NCI-H2227 (cell line): ENCODE measurements around the gene OPRM1.

Experiments used
- DNase-seq: peaks from one replicate; lab custom pipeline; 2025; ENCODE audit not compliant: unreplicated experiment; lab: John Stamatoyannopoulos, UW

The OPRM1 gene

DNA sequence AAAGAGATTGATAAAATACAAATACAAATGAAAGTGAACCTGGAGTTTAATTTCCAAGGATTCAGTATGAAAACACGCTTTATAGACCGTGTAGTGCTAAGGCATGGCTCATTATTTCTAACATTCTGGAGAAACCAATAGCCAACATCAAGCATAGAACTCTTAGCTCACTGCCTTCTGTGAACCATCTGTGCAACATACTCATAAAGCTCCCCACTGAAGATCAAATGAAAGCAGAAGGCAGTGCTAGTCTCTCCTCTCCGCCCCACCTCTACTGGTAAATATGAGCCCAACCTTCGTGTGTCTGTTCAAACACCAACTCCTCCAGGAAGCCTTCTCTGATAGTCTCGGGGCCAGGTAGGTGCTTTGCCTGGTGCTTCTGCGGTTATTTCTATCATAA, 163.9 kb downstream of the OPRM1 start:
- DNase-seq, result no peak

GRCh38 chr6:154206141-154206540, 167.1 kb downstream of the OPRM1 start:
- DNase-seq, result no peak

GRCh38 chr6:154206996-154207395, 168.0 kb downstream of the OPRM1 start:
- DNase-seq, result no peak

GRCh38 chr6:154209555-154209954, 170.5 kb downstream of the OPRM1 start:
- DNase-seq, result no peak

DNA sequence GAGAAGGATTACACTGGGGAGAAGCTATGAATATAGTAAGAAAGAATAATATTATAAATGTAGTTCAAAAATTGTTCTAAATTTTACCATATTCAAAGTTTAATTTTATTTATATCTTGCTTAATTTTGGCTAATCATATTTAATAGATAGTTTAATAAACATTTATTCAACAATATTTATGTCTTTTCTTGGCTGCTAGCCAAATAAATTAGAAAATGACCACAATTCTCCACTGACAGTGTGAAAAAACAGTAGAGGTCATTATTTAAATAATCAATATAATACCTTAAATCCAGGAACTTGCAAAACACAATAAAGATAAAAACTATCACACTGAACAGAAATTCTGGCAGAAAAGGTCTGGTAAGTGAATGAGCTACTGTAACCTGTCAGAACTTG, 171.6 kb downstream of the OPRM1 start:
- DNase-seq, result no peak

- no peak for DNase-seq
Measured at GRCh38 chr6:154213782-154214181, 174.7 kb downstream of the OPRM1 start.

DNA sequence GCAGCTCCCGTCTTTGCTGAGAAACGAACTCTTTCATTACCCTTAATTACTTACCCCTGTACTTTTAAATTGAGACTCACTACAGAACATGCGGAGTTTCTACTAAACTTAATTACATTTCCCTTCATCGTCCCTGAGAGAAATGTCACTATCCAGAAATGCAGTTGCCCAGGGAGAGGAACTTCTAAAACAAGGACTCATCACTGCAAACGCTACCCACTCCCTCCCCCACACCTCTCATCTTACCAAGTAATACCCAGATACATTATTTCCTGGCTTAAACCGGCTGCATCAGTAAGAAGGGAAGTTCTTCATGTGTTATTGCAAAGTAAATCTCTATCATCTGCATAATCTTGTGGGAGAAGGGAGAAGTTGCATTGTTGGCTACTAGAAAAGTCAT, 179.3 kb downstream of the OPRM1 start:
- no peak for DNase-seq

GRCh38 chr6:154218787-154219186, 179.7 kb downstream of the OPRM1 start:
- DNase-seq, result no peak

DNA sequence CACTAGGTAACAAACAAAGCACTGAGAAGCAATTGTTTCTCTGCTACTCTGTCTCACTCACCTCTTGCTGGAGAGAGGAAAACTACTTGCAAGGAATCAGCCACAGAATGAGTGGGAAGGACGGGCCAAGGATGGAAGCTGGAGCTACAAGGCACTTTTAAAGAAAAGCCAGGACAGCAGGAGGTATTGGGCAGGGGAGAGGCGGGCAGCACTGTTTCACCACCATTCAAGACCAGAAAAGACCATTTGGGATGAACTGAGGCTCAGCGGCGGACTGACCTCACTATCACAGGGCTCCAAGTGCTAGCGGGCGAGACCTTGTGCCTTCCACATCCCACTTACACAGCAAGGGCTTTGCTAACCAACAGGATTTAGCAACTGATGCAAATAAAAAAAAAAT, 180.2 kb downstream of the OPRM1 start:
- DNase-seq, result no peak

GRCh38 chr6:154222716-154223115, 183.7 kb downstream of the OPRM1 start:
- no peak for DNase-seq

- no peak for DNase-seq
Measured at GRCh38 chr6:154223296-154223695, 184.3 kb downstream of the OPRM1 start.

DNA sequence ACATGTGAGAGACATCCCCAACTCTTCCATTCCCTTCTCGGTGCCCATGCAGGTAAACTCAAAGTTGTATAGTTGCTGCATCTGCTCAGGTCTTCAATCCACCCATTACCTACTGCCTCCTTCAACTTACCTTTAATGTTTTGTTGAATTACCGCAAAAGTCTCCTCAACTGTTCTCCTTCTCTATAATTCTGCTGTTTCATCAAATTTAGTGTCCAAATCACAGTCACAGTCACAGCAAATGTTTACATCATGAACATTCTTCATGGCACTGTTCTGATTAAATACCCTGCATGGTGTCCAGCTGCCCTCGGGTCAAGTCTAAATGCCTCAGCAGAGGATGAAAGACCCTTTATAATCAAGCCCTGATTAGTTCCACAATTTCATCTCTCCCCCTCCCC, 187.4 kb downstream of the OPRM1 start:
- no peak for DNase-seq

GRCh38 chr6:154227862-154228520, 189.0 kb downstream of the OPRM1 start:
- DNase-seq, result no peak

- no peak for DNase-seq
Measured at GRCh38 chr6:154228521-154228905, 189.5 kb downstream of the OPRM1 start.

DNA sequence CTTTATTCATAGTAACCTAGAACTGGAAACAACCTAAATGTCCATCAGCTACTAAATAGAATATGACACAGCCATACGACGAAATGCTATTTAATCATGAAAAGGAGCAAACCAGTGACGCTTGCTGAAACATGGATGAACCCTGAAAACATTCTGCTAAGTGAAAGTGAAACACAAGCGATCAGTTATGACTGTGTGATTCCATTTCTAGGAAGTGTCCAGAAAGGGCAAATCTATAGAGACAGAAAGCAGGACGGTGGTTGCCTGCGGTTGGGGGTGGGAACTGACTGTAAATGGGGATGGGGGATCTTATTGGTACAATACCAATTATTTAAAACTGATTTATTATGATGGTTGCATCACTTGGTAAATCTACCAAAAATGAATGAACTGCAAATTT, 190.7 kb downstream of the OPRM1 start:
- DNase-seq, result no peak

DNA sequence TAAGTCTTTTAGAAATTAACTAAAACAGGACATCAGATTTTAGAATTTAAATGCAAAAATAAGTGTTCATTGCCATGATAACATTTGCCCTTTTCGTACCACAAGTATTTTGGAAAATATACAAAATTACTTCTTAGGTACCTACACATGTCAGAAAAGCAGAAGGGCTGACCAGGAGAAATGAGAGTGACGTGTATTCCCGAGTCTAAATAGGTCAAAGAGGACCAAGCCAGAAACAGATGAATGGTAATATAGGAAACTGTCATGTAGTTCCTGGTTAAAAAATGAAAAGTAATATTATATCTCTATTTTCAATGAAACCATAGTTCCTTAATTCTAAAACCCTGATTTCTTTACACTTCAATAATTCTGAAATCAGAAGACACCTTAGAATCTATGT, 191.4 kb downstream of the OPRM1 start:
- DNase-seq, result no peak

- no peak for DNase-seq
Measured at GRCh38 chr6:154230910-154231595, 192.0 kb downstream of the OPRM1 start.

DNA sequence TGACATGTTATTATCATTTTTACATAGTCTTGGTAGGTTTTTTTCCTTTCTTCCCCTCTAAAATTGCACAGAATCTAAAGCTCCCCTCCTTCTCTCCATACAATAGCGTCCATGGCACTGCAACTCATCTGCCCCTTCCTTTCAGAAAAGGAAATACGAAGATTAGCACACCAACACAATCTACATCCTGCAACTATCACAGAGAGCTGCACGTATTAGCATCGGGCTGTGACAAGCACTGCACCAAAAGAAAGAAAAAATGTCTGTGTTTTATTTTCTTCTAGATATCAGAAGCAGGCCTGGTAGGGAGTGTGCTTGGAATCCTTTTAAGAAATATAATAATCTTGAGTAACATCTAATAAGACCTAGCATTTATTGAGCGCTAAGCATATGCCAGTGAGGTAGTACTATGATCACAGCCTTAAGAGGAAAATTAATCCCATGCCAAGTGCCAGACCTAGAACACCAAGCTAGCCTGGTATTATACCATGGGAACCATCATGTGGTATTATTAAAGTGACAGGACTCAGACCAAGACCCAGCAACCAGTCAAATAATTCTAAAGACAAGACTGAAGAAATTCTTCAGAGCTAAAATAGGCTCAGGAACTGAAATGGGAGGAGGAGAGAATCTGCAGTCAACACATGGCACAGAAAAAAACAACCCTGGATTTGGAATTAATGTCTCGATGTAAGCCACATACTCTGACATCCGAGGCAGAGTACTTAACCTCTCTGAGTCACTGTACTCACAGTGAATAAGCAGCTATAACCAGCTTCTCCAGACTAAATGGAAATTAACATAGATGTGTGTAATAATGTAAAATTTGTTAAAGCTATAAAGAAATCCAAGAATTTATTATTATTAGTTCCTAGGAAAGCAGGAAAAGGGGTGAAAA, 193.2 kb downstream of the OPRM1 start:
- DNase-seq, result no peak

DNA sequence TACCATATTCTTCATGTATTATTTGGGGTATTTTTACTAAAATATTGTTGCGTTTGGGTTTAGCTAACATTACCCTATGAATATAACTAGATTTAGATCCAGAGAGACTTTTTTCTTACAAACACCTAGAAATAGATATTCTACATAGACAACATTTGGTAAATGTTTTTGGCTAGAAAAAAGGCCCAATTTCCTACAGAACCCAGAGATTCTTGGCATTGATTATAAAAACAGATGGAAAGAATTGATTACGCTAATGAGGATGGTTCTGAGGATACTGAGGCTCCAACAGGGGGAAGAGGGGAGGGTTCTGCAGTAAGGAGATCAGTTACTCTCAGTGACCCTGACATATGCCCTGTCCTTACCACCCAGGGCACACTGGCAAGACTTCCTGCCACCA, 194.3 kb downstream of the OPRM1 start:
- no peak for DNase-seq

DNA sequence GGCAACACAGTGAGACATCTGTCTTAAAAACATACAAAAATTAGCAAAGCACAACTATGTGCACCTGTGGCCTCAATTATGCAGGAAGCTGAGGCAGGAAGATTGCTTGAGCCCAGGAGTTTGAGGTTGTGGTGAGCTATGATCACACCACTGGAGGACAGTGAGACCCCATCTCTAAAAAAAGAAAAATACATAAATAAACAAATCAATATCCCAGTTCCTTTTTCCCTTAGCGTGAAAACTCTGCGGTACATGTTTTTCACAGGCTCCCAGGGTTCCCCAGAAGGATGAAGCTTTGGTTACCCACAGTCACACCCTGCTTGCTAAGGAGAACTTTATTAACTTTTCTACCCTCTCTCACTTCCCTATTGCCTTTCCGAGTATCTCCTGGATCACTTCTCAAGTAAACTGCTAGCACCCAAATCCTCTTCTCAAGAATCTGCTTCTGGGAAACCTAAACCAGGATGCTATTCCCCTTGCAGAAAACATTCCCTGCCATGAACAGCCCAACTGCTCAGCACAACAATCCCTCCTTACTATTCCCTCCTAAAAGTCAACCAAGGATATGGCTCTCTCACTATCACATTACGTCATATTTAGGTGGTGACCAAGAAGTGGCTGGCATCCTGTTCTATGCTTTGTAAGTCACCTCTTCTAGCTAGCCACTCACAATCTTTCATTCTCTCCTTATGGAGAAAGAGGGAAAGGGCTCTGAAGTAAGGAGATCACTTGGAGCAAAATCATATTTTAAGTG, 195.2 kb downstream of the OPRM1 start:
- DNase-seq, result no peak

GRCh38 chr6:154236646-154237301, 197.7 kb downstream of the OPRM1 start:
- no peak for DNase-seq
